Adrenal gland (tissue), 5 donors: Measurements from ENCODE around the gene SOCS2.

Experiments used
- CTCF ChIP-seq, 6 experiments: fragments of 450-650 bp in 4 of 6; fragments of 200-600 bp in 2 of 6; sonication (generic) in 1 of 6; IDR thresholded peaks; 1 replicate in 5 of 6; 2 replicates in 1 of 6; pipeline versions ENCODE4 v1.5.1 to v1.8.0; 2016 to 2021; ENCODE audit warnings: antibody characterized with exemption in 6 of 6, mild to moderate bottlenecking in 2 of 6, moderate library complexity in 1 of 6
- POLR2A ChIP-seq, 2 donors: fragments of 450-650 bp; IDR thresholded peaks; one replicate each; pipeline ENCODE4 v1.6.1; 2017; ENCODE audit warnings: antibody characterized with exemption in 2 of 2, mild to moderate bottlenecking in 2 of 2, moderate library complexity in 1 of 2
- donor health status: DM: no; HTN: no; CAD: no.

GRCh38 chr12:93612776-93613175 lies 40.3 kb downstream of the SOCS2 start:
- TF ChIP-seq CTCF (IDR thresholded peaks at IDR 0.05) = no peak
- no peak for TF ChIP-seq POLR2A (IDR thresholded peaks at IDR 0.05)
